HG03097 (cell line): ENCODE results near the gene ATL3.
"Not testable (repeated sequence)": the region's sequence is repeated elsewhere in the genome, so short reads cannot be mapped to it uniquely, and the experiment has no call there.

Source experiments
- ATAC-seq: cut with Tn5 transposase; IDR thresholded peaks from one replicate; pipeline ENCODE4 v1.9.1; 2021; ENCODE audit not compliant: unreplicated experiment, low FRiP score

ATL3 gene

GRCh38 chr11:63590024-63590788, 81.0 kb downstream of the ATL3 start:
- no peak for ATAC-seq

DNA sequence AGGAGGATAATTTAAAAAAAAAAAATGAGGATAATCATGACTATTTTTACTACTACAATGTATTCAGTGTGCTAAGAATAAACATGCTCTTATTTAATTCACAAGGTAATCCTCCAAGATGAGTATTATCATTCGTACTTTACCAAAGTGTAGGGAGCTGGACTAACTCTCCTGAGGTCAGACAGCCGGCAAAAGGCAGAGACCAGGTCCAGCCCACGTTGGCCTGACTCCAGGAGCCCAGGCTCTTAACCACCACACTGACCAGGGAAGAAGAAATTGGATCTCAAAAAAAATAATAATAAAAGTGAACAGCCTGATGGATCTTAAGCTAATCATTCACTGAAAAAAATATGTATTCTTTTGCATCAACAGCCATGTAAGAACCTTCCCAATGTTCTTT, 82.2 kb downstream of the ATL3 start:
- no peak for ATAC-seq

- ATAC-seq = no peak
These were observed 84.6 kb downstream of the ATL3 start for GRCh38 chr11:63586451-63587166.

GRCh38 chr11:63583357-63583677, 87.9 kb downstream of the ATL3 start:
- no peak for ATAC-seq

DNA sequence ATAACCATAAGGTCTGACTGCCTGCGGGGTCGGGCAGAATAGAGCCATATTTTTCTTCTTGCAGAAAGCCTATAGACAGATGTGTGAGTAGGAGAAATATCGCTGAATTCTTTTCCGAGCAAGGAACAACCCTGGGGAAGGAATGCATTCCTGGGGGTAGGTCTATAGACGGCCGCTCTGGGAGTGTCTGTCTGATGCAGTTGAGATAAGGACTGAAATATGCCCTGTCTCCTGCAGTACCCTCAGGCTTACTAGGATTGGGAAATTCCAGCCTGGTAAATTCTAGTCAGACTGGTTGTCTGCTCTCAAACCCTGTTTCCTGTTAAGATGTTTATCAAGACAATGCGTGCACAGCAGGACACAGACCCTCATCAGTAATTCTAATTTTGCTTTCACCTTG, 90.0 kb downstream of the ATL3 start:
- not testable (repeated sequence) for ATAC-seq

DNA sequence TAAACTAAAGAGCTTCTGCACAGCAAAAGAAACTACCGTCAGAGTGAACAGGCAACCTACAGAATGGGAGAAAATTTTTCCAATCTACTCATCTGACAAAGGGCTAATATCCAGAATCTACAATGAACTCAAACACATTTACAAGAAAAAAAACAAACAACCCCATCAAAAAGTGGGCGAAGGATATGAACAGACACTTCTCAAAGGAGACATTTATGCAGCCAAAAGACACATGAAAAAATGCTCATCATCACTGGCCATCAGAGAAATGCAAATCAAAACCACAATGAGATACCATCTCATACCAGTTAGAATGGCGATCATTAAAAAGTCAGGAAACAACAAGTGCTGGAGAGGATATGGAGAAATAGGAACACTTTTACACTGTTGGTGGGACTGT, 92.3 kb downstream of the ATL3 start:
- ATAC-seq = not testable (repeated sequence)

DNA sequence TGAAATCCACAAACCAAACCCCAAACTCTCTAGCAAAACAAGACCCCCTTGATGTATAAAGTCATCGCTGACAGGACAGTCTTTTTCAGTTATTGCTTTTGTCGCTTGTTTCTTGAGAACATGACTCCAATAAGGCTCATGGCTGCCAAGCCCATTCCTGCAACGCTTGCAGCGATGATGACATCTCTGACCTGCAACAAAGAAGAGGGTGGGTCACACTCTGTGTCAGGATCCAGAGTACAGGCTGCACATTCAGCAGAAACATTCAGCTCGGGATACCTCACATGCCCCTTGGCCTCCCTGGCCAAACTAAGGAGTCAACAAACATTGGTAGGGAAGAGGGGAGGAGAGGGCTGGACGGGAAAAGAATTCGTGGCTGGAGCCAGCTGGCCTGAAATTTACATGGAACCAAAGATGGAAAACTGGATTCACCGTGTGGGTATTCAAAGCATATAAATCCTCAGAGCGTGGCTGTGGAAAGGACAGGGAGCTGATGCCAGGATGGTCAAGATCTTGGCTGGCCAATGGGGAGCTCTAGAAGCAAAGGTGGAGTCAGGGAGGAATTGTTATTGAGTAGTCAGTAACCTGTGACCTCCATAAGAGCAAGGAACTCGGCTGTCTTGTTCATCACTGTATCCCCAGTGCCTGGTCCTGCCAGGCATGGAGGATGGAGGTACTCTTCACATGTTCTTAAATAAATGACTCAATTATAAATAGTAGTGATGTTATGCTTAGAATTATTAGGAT, 96.1 kb downstream of the ATL3 start:
- ATAC-seq = no peak
